GM18861 (cell line): ENCODE data around the gene GCA.

Experiments
- ATAC-seq: cut with Tn5 transposase; IDR thresholded peaks from one replicate; pipeline ENCODE4 v1.9.1; 2021; ENCODE audit not compliant: unreplicated experiment

Gene GCA

GRCh38 chr2:162327806-162328205 is 16.1 kb upstream of the GCA start:
- ATAC-seq: no peak

GRCh38 chr2:162328424-162329157 is 15.3 kb upstream of the GCA start:
- peak; percentile 39 for ATAC-seq

- no peak for ATAC-seq
Measured at GRCh38 chr2:162330881-162331280, 13.1 kb upstream of the GCA start.

GRCh38 chr2:162333968-162334367 is 10.0 kb upstream of the GCA start:
- peak; percentile 60 for ATAC-seq

- no peak for ATAC-seq
Measured at GRCh38 chr2:162337868-162338267, 6.1 kb upstream of the GCA start.

GRCh38 chr2:162340822-162341221 is 3.1 kb upstream of the GCA start:
- no peak for ATAC-seq

GRCh38 chr2:162342321-162342720 is 1.6 kb upstream of the GCA start:
- no peak for ATAC-seq

GRCh38 chr2:162342841-162343240 is 1.1 kb upstream of the GCA start:
- no peak for ATAC-seq

GRCh38 chr2:162343492-162343823 is 474 bp upstream of the GCA start:
- ATAC-seq: peak; percentile 1

- no peak for ATAC-seq
Measured at GRCh38 chr2:162344617-162344950, 652 bp downstream of the GCA start.

- no peak for ATAC-seq
Measured at GRCh38 chr2:162365392-162365791, 21.5 kb downstream of the GCA start.

- ATAC-seq: no peak
Measured at GRCh38 chr2:162368494-162368893, 24.6 kb downstream of the GCA start.

GRCh38 chr2:162369551-162369950 is 25.6 kb downstream of the GCA start:
- no peak for ATAC-seq

- ATAC-seq: no peak
Measured at GRCh38 chr2:162370931-162371330, 27.0 kb downstream of the GCA start.

- no peak for ATAC-seq
Measured at GRCh38 chr2:162372818-162373217, 28.9 kb downstream of the GCA start.

GRCh38 chr2:162379719-162380580 is 36.0 kb downstream of the GCA start:
- no peak for ATAC-seq

- no peak for ATAC-seq
Measured at GRCh38 chr2:162381851-162382250, 37.9 kb downstream of the GCA start.

GRCh38 chr2:162382278-162382677 is 38.3 kb downstream of the GCA start:
- ATAC-seq: no peak

GRCh38 chr2:162385536-162385935 is 41.6 kb downstream of the GCA start:
- ATAC-seq: no peak

- ATAC-seq: no peak
Measured at GRCh38 chr2:162390801-162391200, 46.9 kb downstream of the GCA start.

GRCh38 chr2:162400336-162400735 is 56.4 kb downstream of the GCA start:
- ATAC-seq: no peak

- ATAC-seq: no peak
Measured at GRCh38 chr2:162401871-162402270, 57.9 kb downstream of the GCA start.

- no peak for ATAC-seq
Measured at GRCh38 chr2:162403884-162404283, 60.0 kb downstream of the GCA start.
